ENCODE data around the gene MROH7.

DNA sequence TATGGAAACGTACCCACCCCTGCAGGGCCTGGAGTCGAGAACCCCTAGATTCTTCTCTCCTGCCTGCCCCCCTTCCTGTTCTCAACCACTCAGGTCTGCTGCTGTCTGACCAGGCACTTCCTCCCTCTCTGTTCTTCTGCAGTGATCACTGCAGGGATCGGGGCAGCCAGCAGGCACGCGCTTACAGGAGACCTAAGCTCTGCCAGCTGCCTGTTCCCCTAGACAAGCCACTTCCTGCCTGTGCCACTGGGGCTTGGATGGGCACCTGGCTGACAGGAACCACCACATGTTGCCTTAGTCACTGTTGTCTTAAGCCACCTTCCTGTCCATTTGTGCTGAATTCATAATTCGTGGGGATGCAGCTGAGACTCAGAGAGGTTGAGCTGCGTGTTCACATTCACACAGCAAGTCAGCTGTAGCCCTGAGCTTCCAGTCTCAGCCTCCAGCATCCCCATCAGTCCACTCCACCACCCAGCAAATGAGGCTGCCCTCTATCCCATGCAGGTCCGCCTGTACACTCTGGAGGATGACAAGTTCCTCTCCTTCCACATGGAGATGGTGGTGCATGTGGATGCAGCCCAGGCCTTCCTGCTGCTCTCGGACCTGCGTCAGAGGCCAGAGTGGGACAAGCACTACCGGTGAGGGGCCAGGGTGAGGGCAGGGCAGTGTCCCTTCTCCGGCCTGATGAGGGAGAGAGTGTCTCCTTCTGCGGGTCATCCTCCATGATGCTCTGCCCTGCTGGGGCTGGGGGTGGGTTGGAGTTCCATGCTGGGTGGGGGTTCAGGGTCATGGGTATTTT is 36.8 kb upstream of the MROH7 start:
- TF ChIP-seq, protein P1, sequence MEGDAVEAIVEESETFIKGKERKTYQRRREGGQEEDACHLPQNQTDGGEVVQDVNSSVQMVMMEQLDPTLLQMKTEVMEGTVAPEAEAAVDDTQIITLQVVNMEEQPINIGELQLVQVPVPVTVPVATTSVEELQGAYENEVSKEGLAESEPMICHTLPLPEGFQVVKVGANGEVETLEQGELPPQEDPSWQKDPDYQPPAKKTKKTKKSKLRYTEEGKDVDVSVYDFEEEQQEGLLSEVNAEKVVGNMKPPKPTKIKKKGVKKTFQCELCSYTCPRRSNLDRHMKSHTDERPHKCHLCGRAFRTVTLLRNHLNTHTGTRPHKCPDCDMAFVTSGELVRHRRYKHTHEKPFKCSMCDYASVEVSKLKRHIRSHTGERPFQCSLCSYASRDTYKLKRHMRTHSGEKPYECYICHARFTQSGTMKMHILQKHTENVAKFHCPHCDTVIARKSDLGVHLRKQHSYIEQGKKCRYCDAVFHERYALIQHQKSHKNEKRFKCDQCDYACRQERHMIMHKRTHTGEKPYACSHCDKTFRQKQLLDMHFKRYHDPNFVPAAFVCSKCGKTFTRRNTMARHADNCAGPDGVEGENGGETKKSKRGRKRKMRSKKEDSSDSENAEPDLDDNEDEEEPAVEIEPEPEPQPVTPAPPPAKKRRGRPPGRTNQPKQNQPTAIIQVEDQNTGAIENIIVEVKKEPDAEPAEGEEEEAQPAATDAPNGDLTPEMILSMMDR (IDR thresholded peaks at IDR 0.05 in 4 of 5, conservative IDR thresholded peaks at IDR 0.05 in 1 of 5) = no peak
- no peak for TF ChIP-seq POLR2A (IDR thresholded peaks at IDR 0.05)

Data from gastrocnemius medialis (tissue), 4 donors.